Caco-2 (cell line): ENCODE results near the gene C17orf113. TPM values are rescaled to one million over a fixed set of nuclear protein-coding genes. Genes with fewer than 3 reads are reported as not detected.

Experiments
- BruUV-seq: library from RNA; stranded (reverse); fragments of 400-500 nt; replicated peaks from 2 replicates; lab custom pipeline; 2021; lab: Mats Ljungman, UMichigan
- CTCF ChIA-PET: fragments of 300-600 bp; sonication (Branson Sonifier 250); formaldehyde crosslinking; loops from one replicate; lab custom pipeline; 2022; ENCODE audit warnings: antibody characterized with exemption; lab: Charles Lee
- POLR2A ChIA-PET: fragments of 300-600 bp; sonication (Branson Sonifier 250); formaldehyde crosslinking; loops from one replicate; lab custom pipeline; 2022; ENCODE audit warnings: antibody characterized with exemption; lab: Charles Lee
- DNase-seq, 2 experiments: peaks; one replicate each; pipeline versions ENCODE4 v3.0.0 to v3.0.0-alpha.2; 2020 to 2022
- H3K27me3 ChIP-seq: replicated peaks from 2 replicates; pipeline ENCODE4 v1.6.0; 2011; ENCODE audit warnings: low read length; ENCODE audit not compliant: control insufficient read depth, insufficient read depth
- H3K36me3 ChIP-seq: 2 replicates; pipeline ENCODE4 v1.5.1; 2011; ENCODE audit warnings: low read length; ENCODE audit not compliant: control insufficient read depth, insufficient read depth
- H3K4me1 ChIP-seq: fragments of 250-450 bp; sonication (Bioruptor Pico); 2 replicates; pipeline ENCODE4 v1.5.1; 2020; ENCODE audit warnings: mild to moderate bottlenecking
- H3K4me3 ChIP-seq: 2 replicates; pipeline ENCODE4 v1.5.1; 2011; ENCODE audit warnings: low read depth, mild to moderate bottlenecking, control low read depth, low read length
- H3K9me3 ChIP-seq: fragments of 250-450 bp; sonication (Bioruptor Pico); 2 replicates; pipeline ENCODE4 v1.5.1; 2020; ENCODE audit warnings: mild to moderate bottlenecking, moderate library complexity
- H3K27ac Mint-ChIP-seq: one replicate; pipeline ENCODE4 v1.8.0; 2022; ENCODE audit warnings: mixed read lengths; ENCODE audit not compliant: unreplicated experiment
- H3K27me3 Mint-ChIP-seq: one replicate; pipeline ENCODE4 v1.8.0; 2022; ENCODE audit warnings: mixed read lengths; ENCODE audit not compliant: insufficient read depth, unreplicated experiment
- H3K36me3 Mint-ChIP-seq: one replicate; pipeline ENCODE4 v1.8.0; 2022; ENCODE audit warnings: mild to moderate bottlenecking, mixed read lengths; ENCODE audit not compliant: insufficient read depth, unreplicated experiment
- H3K4me1 Mint-ChIP-seq: one replicate; pipeline ENCODE4 v1.8.0; 2022; ENCODE audit warnings: low read depth, mixed read lengths; ENCODE audit not compliant: unreplicated experiment
- H3K4me3 Mint-ChIP-seq: one replicate; pipeline ENCODE4 v1.8.0; 2022; ENCODE audit warnings: mild to moderate bottlenecking, moderate library complexity, mixed read lengths; ENCODE audit not compliant: unreplicated experiment
- H3K9me3 Mint-ChIP-seq: one replicate; pipeline ENCODE4 v1.8.0; 2022; ENCODE audit warnings: mixed read lengths; ENCODE audit not compliant: unreplicated experiment
- intact Hi-C: fragments of 100-400 bp; cut with micrococcal nuclease; formaldehyde crosslinking; loops from one replicate; pipeline ENCODE4 v1.10.0; 2022; ENCODE audit not compliant: unreplicated experiment
- total RNA-seq: library from RNA; stranded (reverse); gene quantifications from 2 replicates; pipeline ENCODE4 v1.2.3, GENCODE V29; 2022
- TF ChIP-seq, protein P1 (sequence below), 2 experiments: fragments of 200-600 bp in 1 of 2; IDR thresholded peaks; 1 replicate in 1 of 2; 2 replicates in 1 of 2; pipeline versions ENCODE4 v1.5.1 to v1.8.0; 2011 to 2022; ENCODE audit warnings: antibody characterized with exemption in 1 of 2, control low read depth in 1 of 2, inconsistent platforms in 1 of 2, low read depth in 1 of 2, low read length in 1 of 2, mild to moderate bottlenecking in 1 of 2, moderate library complexity in 1 of 2; ENCODE audit not compliant: insufficient read depth in 1 of 2, severe bottlenecking in 1 of 2, unreplicated experiment in 1 of 2

Gene C17orf113
- total RNA-seq, 1 experiment from 2014 or later: 4.7 TPM

GRCh38 chr17:42094375-42095069, 44.1 kb upstream of the C17orf113 start:
- no peaks in the 10 kb centered on the region for H3K9me3 Mint-ChIP-seq
- TF ChIP-seq, protein P1, sequence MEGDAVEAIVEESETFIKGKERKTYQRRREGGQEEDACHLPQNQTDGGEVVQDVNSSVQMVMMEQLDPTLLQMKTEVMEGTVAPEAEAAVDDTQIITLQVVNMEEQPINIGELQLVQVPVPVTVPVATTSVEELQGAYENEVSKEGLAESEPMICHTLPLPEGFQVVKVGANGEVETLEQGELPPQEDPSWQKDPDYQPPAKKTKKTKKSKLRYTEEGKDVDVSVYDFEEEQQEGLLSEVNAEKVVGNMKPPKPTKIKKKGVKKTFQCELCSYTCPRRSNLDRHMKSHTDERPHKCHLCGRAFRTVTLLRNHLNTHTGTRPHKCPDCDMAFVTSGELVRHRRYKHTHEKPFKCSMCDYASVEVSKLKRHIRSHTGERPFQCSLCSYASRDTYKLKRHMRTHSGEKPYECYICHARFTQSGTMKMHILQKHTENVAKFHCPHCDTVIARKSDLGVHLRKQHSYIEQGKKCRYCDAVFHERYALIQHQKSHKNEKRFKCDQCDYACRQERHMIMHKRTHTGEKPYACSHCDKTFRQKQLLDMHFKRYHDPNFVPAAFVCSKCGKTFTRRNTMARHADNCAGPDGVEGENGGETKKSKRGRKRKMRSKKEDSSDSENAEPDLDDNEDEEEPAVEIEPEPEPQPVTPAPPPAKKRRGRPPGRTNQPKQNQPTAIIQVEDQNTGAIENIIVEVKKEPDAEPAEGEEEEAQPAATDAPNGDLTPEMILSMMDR (IDR thresholded peaks at IDR 0.05; ENCODE audit: insufficient read depth in 1 of 2, low read depth in 1 of 2, low read length in 1 of 2, severe bottlenecking in 1 of 2, unreplicated experiment in 1 of 2): no peak
- no peak for DNase-seq
- H3K27me3 Mint-ChIP-seq: no peaks in the 10 kb centered on the region
- no peaks in the 10 kb centered on the region for H3K36me3 ChIP-seq
- POLR2A ChIA-PET: no interaction called here
- no peak overlapping the region for H3K4me3 Mint-ChIP-seq
- intact Hi-C loops: no loop called here
- BruUV-seq: no TSS peak
- H3K4me1 ChIP-seq: peaks cover 8% of the 10 kb centered on the region
- no peaks in the 10 kb centered on the region for H3K4me1 Mint-ChIP-seq
- H3K27me3 ChIP-seq: 0 out of 2 replicates have a peak, but pooled peaks cover 2% of the 10 kb centered on the region
- no peak overlapping the region for H3K27ac Mint-ChIP-seq
- no peaks in the 10 kb centered on the region for H3K9me3 ChIP-seq
- no peaks in the 10 kb centered on the region for H3K36me3 Mint-ChIP-seq
- H3K4me3 ChIP-seq: no peak overlapping the region
- CTCF ChIA-PET: no interaction called here

- Histone ChIP-seq H3K9me3 (no peaks in the 10 kb centered on the region), H3K36me3 (no peaks in the 10 kb centered on the region), H3K4me3 (no peak overlapping the region), H3K27me3 (0 out of 2 replicates have a peak, but pooled peaks cover 2% of the 10 kb centered on the region), H3K4me1 (peaks cover 6% of the 10 kb centered on the region)
- CTCF ChIA-PET: interaction anchor here (0.6 kb wide), 1 partner anchor 443 kb away, joined by 3 read pairs; the partner anchor contains the start of gene NAGLU
- H3K4me3 Mint-ChIP-seq: no peak overlapping the region
- TF ChIP-seq, protein P1 (IDR thresholded peaks at IDR 0.05; ENCODE audit: insufficient read depth in 1 of 2, low read depth in 1 of 2, low read length in 1 of 2, severe bottlenecking in 1 of 2, unreplicated experiment in 1 of 2): no peak
- H3K27ac Mint-ChIP-seq: no peak overlapping the region
- H3K9me3 Mint-ChIP-seq: no peaks in the 10 kb centered on the region
- no peaks in the 10 kb centered on the region for H3K27me3 Mint-ChIP-seq
- no peaks in the 10 kb centered on the region for H3K4me1 Mint-ChIP-seq
- POLR2A ChIA-PET: no interaction called here
- no TSS peak for BruUV-seq
- no peaks in the 10 kb centered on the region for H3K36me3 Mint-ChIP-seq
- intact Hi-C loops: no loop called here
- DNase-seq: no peak
Measured at GRCh38 chr17:42092939-42093338, 42.5 kb upstream of the C17orf113 start.

DNA sequence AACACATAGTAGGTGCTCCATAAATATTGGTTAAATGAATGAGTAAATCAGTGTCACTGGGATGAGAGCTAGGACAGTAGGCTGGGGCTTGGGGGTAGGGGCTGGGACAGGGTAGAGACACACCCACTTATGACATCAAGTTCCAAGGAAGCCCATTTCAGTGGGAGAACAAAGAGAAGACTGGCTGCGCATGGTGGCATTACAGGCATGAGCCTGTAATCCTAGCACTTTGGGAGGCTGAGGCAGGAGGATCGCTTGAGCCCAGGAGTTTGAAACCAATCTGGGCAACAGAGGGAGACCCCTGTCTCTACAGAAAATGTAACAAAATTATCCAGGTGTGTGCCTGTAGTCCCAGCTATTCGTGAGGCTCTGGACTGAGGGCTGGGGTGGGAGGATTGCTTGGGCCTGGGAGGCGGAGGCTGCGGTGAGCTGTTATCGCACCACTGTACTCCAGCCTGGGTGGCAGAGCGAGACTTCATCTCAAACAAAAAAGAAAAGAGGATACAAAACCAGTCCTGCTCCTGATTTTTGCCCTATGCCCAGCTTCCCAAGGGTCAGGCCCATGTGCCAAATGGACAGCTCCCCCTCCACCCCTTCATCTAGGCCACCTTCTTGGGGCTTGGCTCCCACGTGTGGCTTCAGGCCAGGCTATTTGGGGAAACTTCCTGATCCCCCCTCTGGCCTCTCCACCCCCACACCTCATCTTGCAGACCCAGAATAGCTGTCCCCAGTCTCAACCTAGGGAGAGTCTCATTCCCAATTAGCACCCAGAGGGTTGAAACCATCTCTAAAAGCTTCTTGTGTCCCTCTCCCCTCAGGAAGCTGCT, 40.8 kb upstream of the C17orf113 start:
- H3K4me3 ChIP-seq: no peak overlapping the region
- no peak for DNase-seq
- H3K4me3 Mint-ChIP-seq: no peak overlapping the region
- ChIA-PET CTCF (no interaction called here), POLR2A (no interaction called here)
- no peaks in the 10 kb centered on the region for H3K27me3 Mint-ChIP-seq
- no peaks in the 10 kb centered on the region for H3K27me3 ChIP-seq
- no peaks in the 10 kb centered on the region for H3K9me3 ChIP-seq
- no peak overlapping the region for H3K27ac Mint-ChIP-seq
- no peaks in the 10 kb centered on the region for H3K36me3 Mint-ChIP-seq
- no peaks in the 10 kb centered on the region for H3K36me3 ChIP-seq
- intact Hi-C loops: no loop called here
- BruUV-seq: no TSS peak
- H3K4me1 Mint-ChIP-seq: peaks cover 7% of the 10 kb centered on the region
- TF ChIP-seq, protein P1 (IDR thresholded peaks at IDR 0.05; ENCODE audit: insufficient read depth in 1 of 2, low read depth in 1 of 2, low read length in 1 of 2, severe bottlenecking in 1 of 2, unreplicated experiment in 1 of 2): no peak
- peaks cover 10% of the 10 kb centered on the region for H3K4me1 ChIP-seq
- no peaks in the 10 kb centered on the region for H3K9me3 Mint-ChIP-seq
